Frontal cortex (tissue), 4 donors: ENCODE results near the gene TMEM94. TPM values are rescaled to one million over a fixed set of nuclear protein-coding genes. Genes with fewer than 3 reads are reported as not detected.
"Not testable (repeated sequence)": the region's sequence is repeated elsewhere in the genome, so short reads cannot be mapped to it uniquely, and the experiment has no call there.

ENCODE experiments used
- DNase-seq, 2 donors: peaks; one replicate each; pipeline ENCODE4 v3.0.0; 2012; ENCODE audit warnings: low spot score in 2 of 2
- FAIRE-seq: peaks from 2 replicates; lab custom pipeline; 2012; peaks lifted over from hg19 to GRCh38; lab: Jason Lieb, UNC
- total RNA-seq: library from RNA; depleted of rRNA; stranded (reverse); fragments of >200 nt; gene quantifications from one replicate; pipeline ENCODE4 v1.2.3, GENCODE V29; 2014
- donor health status: control.
- donor health status: control.
- donor health status: control.

The TMEM94 gene
- total RNA-seq, 1 donor from 2014 or later: 18.8 TPM

GRCh38 chr17:75518201-75518600 is 61.8 kb downstream of the TMEM94 start:
- no peak for FAIRE-seq
- no peak for DNase-seq

DNA sequence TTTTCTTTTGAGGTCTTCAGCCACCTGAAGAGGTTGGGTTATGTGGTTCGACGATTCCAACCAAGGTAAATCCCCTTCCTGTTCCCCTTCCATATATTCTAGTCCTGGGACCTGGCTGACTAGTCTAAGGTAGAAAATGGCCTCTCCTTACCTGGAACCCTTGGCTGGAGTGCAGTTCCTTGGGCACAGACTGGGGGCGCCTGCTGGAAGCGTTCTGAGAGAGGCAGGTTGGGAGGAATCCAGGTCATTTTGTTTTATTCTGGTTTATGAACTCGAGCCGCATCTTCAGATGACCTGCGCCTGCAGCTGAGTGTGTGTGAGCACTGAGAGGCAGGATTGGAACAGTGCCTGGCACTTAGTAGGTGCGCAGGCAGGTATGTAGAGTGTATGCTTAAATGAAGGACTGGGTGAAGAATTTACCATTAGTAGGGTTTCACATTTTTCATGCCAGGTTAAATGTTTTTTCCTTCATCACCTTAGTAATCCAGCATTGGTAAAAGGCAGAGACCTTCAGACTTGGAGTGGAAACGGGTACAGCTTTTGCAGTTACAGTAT is 62.6 kb downstream of the TMEM94 start:
- FAIRE-seq: no peak
- no peak for DNase-seq

GRCh38 chr17:75520413-75520812 is 64.0 kb downstream of the TMEM94 start:
- FAIRE-seq, DNase-seq: not testable (repeated sequence)

DNA sequence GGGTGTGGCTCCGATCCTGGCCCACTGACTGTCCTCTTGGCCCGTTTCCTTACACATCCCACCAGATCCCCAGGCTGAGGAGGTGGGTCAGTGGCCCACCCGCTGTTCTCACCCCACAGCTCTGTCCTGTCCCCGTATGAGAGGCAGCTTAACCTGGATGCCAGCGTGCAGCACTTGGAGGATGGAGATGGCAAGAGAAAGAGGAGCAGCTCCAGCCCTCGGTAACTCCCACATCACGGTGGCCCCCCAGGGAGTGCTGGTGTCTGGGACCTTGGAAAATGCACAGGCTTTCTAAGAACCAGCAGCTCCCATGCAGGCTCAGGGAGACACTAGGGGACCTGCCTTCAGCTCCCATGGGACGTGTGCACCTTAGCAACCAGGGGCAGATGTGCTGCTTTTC is 64.9 kb downstream of the TMEM94 start:
- FAIRE-seq (no peak), DNase-seq (no peak)

- FAIRE-seq: no peak
- no peak for DNase-seq
Observed at GRCh38 chr17:75521951-75522727, 65.7 kb downstream of the TMEM94 start.

- FAIRE-seq (no peak), DNase-seq (no peak)
Observed at GRCh38 chr17:75523647-75524046, 67.2 kb downstream of the TMEM94 start.

DNA sequence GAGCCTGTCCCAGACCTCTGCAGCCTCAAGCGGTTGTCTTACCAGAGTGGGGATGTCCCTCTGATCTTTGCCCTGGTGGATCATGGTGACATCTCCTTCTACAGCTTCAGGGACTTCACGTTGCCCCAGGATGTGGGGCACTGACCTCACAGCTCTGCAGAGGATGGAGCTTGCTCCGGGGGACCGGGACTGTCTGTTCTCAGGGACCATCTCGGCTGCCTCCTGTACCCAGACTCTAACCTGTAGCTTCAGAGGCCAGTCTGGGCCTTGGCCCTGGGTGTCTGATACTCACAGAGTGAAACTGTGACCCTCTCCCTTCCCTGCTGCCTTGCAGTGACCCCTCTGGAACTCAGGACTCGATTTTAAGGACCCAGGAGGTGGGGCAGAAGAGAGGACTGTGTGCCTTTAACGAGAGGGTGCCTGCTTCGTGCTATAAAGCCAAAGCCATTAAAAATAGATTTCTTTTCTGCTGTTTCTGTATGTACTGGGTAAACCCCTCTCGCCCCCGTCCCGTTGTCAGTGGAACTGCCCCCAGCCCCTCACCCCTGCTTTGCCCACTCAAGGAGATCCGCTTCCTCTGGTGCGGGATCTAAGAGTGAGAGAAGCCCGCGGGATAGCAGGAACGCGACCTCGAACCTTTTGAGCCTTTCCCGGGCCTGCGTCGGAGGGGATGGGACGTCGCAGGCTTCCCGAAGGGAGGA is 68.0 kb downstream of the TMEM94 start:
- DNase-seq (no peak), FAIRE-seq (no peak)

DNA sequence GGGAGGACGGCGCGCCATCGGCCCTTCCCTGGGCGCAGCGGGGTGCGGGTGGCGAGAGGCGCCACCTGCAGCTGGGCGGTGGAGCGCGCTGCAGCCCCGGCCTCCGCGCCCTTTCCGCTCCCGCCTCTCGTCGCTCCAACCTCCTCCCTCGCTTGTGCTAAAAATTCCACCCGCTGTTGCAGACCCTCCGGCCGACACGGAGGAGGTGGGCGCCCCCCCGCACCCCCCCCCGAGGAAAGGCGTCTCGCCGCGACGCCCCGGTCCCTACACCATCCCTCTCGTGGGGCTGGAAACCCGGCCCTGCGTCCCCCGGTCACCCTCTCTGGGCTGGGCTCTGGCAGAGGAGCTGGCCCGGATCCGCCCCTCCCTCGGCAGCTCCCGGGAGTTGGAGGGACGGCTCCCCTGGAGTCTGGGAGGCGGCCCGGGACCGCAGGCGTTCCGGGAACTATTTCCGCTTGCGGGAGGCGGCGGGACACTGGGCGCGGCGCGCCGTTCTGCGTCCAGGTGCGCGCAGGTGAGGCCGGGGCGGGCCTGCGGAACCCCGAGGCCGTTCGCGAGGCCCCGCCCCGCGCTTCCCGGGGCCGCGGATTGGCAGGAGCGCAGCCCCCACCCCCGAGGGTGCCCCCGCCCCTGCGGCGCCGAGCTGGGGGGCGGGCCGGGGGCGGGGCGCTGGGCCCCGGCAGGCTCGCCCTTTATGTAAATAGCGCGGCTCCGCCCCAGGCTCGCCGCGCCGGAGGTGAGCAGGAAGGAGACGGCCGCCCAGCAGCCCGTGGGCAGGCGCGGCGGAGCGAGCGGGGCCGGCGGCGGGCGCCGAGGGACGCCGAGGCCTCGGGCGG is 68.8 kb downstream of the TMEM94 start, which contains the start of gene LLGL2:
TSS of gene LLGL2 (plus strand) at position 728 of the 836 bp plus-strand sequence. CDS start 17,730 bp downstream, outside the sequence.
- DNase-seq: peak; percentile 91 to 92
- FAIRE-seq: no peak

DNA sequence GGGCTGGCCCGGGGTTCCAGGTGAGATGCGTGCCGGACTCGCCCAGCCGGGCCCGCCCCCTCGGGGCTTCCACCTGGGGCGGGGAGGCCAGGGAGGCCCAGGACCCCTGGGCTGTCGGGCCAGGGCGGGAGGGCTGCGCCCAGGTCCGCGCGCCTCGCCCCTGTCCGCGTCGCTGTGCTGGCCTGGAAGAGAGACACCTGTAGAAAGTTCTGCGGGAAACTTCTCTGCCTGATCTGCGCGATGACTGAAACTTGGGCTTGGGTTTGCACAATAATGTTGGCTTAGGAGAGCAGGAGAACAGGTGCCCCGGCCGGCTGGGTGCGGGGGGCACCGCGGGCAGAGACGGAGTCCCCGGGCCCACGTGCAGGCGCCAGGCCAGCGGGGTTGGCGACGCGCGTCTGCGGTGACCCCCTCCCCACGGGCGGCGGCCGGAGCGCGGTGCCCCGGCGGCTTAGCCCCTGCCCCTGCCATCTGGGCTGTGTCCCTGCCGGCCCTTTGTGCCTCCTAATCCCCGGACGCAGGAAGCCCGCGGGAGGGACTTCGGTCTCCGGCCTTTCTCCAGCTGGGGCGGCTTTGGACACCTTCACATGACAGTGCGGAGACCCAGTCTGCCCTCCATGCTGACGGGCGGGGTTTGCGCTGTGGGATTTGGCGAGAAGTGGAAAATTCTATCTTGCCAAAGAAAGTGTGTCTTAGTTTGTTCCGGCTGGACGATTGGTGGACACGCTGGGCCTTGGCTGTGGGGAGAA is 69.5 kb downstream of the TMEM94 start:
- DNase-seq (no peak), FAIRE-seq (no peak)

GRCh38 chr17:75526555-75527270 is 70.3 kb downstream of the TMEM94 start:
- no peak for FAIRE-seq
- DNase-seq: no peak

DNA sequence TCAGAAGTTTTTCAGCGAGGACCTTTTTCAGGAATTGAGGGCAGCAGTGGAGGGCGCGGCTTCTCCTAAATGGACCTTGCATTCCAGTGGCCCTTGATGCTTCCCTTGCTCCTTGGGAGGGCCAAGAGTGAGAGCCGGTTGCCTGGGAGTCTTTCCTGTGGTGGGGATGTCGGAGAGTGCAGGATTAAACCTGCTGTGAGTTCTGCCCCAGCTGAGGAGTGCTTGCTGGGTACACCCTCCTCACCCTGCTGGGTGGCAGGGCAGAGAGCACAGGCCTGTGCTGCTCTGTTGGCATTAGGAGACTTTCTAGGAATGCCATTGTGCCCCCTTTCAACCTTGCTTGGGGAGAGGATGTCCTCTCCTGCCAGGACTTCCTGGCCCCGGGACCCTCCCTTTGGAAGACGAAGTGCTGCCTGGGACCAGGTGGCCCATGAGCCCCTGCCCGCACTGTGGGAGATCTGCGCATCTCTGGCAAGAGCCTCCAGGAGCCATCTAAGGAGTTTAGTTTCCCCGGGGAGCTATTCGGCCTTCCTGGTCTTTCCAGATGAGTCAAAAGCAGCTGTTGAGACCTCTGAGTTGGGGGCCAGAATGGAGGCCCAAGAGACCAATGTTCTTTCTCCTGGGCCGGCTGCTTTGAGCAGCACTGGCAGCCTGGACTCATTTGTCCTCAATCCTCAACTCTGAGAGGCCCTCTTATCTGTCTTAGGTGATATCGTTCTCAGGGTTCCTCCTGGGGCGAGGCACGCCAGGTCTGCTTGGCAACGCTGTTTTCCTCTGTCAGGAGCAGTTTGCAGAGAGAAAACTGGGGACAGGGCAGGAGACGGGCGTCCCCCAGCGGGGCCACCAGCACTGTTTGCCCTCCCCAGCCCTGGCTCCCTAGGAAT is 74.6 kb downstream of the TMEM94 start:
- FAIRE-seq: no peak
- no peak for DNase-seq

- FAIRE-seq (no peak), DNase-seq (no peak)
Observed at GRCh38 chr17:75531721-75532072, 75.3 kb downstream of the TMEM94 start.

- DNase-seq (no peak), FAIRE-seq (no peak)
Observed at GRCh38 chr17:75535119-75535537, 78.7 kb downstream of the TMEM94 start.

DNA sequence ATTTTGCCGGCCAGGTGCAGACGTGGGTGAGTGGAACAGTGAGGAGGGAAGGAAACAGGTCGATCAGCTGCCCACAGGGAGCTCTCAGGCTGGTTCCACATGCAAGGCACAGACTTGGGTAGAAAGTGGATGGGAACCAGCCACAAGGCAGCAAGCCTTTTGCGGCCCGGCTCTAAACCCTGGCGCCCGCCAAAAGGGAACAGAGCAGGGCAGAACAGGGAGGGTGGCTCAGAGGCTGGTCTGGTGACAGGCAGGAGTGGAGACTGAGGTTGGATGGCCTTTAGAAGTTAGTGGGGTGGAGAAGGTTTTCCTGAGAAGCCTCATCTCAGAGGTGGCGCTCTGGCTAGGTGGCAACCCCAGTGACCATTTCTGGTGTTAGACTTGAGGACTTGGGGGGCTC is 79.4 kb downstream of the TMEM94 start:
- no peak for DNase-seq
- no peak for FAIRE-seq

DNA sequence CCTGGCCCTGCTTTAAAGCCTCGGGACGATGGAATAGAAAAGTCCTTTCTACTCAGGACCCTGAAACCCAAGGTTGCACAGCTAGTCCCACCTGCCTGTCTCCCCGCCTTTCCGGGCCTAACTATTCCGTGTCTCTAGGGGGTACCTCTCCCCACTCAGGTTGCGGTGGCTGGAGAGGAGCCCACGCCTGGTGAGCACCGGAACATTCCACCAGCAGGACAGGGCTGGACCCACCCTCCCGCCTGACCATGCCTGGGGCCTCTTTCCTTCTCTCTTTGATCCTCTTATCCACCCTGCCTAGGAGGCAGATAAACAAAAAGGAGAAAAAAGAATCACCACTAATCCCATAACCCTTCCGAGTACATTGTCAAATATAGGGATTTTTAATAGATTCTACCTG is 79.9 kb downstream of the TMEM94 start:
- no peak for DNase-seq
- FAIRE-seq: no peak

DNA sequence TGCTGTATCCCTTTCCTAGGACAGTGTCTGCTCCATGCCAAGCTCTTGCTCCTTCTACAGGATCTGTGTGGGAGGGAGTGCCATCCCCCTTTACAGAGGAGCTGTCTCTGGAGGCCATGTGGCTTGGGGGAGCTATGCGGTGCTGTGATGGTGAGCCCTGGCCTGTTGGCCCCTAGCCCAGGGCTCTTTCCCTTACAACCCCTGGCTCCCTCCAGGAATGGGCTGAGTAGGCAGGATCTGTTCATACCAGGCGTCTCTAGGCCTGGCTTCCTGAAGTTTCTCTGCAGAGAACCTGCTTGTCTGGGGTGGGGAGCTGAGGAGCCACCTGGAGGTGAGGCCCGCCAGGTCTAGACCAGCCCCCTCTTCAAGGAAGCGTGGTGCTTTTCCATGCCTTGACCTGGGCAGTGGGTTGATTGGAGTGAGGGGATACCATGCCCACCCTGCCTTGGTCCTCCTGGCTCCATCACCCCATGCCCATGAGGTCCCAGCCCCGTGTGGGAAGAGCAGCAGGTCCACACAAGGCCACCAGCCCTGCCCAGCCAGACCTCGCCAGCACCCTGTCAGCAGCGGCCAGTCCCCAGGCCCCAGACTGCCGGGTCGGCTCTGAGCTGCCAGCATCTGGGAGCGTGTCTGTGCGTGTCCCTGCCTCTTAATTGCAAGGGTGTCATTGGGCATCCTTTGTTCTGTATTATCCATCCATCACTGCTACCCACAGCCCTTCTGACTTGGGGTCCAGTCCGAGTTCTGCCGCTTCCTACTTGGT is 83.7 kb downstream of the TMEM94 start:
- DNase-seq (no peak), FAIRE-seq (no peak)

- DNase-seq: no peak
- no peak for FAIRE-seq
Observed at GRCh38 chr17:75540923-75541503, 84.6 kb downstream of the TMEM94 start.
